Measurements from ENCODE around the gene RAPGEF3. TPM values are rescaled to one million over a fixed set of nuclear protein-coding genes. Genes with fewer than 3 reads are reported as not detected.

The RAPGEF3 gene
- total RNA-seq, 4 donors from 2014 or later: 17.0 to 27.0 (median 22.3) TPM

GRCh38 chr12:47757840-47758583 is 668 bp downstream of the RAPGEF3 start:
- Histone ChIP-seq H3K27ac (peak overlapping the region; percentile 50 to 90 (median 78)), H3K4me3 (peak overlapping the region; percentile 62 to 91 (median 72)), H3K4me1 (peaks cover 26 to 32% of the 10 kb centered on the region in 2 donors), H3K36me3 (no peaks in the 10 kb centered on the region), H3K27me3 (no peaks in the 10 kb centered on the region), H3K9me3 (no peaks in the 10 kb centered on the region)
- in situ Hi-C loops (cut with MboI; ENCODE audit: low sequenced_read_pairs in 4 of 4) (no loop called here), intact Hi-C loops (cut with DNase I; ENCODE audit: low total_unique reads) (loop anchor here (2.0 to 5.0 kb wide), 2 partner anchors 15 to 41 kb away; no protein-coding TSS in a partner anchor)
- ATAC-seq (no peak), DNase-seq (no peak)
- TF ChIP-seq CTCF (IDR thresholded peaks at IDR 0.05 in 4 of 5, conservative IDR thresholded peaks at IDR 0.05 in 1 of 5) (no peak), POLR2A (IDR thresholded peaks at IDR 0.05) (no peak)

GRCh38 chr12:47757364-47757839 is 1.3 kb downstream of the RAPGEF3 start:
- ATAC-seq (no peak), DNase-seq (no peak)
- peak overlapping the region; percentile 62 to 91 (median 72) for H3K4me3 ChIP-seq
- H3K9me3 ChIP-seq: no peaks in the 10 kb centered on the region
- H3K36me3 ChIP-seq: no peaks in the 10 kb centered on the region
- TF ChIP-seq CTCF (IDR thresholded peaks at IDR 0.05 in 4 of 5, conservative IDR thresholded peaks at IDR 0.05 in 1 of 5): no peak
- in situ Hi-C loops (cut with MboI; ENCODE audit: low sequenced_read_pairs in 4 of 4) (no loop called here), intact Hi-C loops (cut with DNase I; ENCODE audit: low total_unique reads) (loop anchor here (5.0 kb wide), 1 partner anchor 40 kb away; no protein-coding TSS in a partner anchor)
- peaks cover 32 to 38% of the 10 kb centered on the region in 2 donors for H3K4me1 ChIP-seq
- H3K27ac ChIP-seq: peak overlapping the region; percentile 75 to 90 (median 78)
- no peaks in the 10 kb centered on the region for H3K27me3 ChIP-seq

GRCh38 chr12:47755655-47756562 is 2.8 kb downstream of the RAPGEF3 start:
- H3K4me3 ChIP-seq: peak overlapping the region; percentile 62 to 91 (median 72)
- ATAC-seq: no peak
- in situ Hi-C loops (cut with MboI; ENCODE audit: low sequenced_read_pairs in 4 of 4): no loop called here

More at GRCh38 chr12:47755655-47756562, 2.8 kb downstream of the RAPGEF3 start:
- intact Hi-C loops (cut with DNase I; ENCODE audit: low total_unique reads): loop anchor here (5.0 kb wide), 1 partner anchor 39 kb away; no protein-coding TSS in a partner anchor
- H3K27ac ChIP-seq: peak overlapping the region; percentile 75 to 90 (median 78)
- H3K36me3 ChIP-seq: no peaks in the 10 kb centered on the region
- no peak for DNase-seq
- TF ChIP-seq CTCF (IDR thresholded peaks at IDR 0.05 in 4 of 5, conservative IDR thresholded peaks at IDR 0.05 in 1 of 5) (no peak), POLR2A (IDR thresholded peaks at IDR 0.05) (no peak)
- no peaks in the 10 kb centered on the region for H3K9me3 ChIP-seq
- H3K4me1 ChIP-seq: peaks cover 41 to 50% of the 10 kb centered on the region in 2 donors
- H3K27me3 ChIP-seq: no peaks in the 10 kb centered on the region
